Activated CD4-positive, alpha-beta T cell treated with anti-CD3 and anti-CD28 coated beads, Interleukin-2, amount 50 U/mL, for 4 hours (primary cell): Measurements from ENCODE around the gene MACROD1.
A peak's percentile ranks its signal among the peaks of the same experiment; 100 is the strongest.
"Not testable (repeated sequence)": the region's sequence is repeated elsewhere in the genome, so short reads cannot be mapped to it uniquely, and the experiment has no call there.

Experiments used
- DNase-seq, 2 experiments: peaks; one replicate each; pipeline ENCODE4 v3.0.0-alpha.2; 2020

Gene MACROD1

GRCh38 chr11:64185175-64185692 is 19.3 kb upstream of the MACROD1 start:
- DNase-seq, result no peak

GRCh38 chr11:64183890-64184289 is 18.0 kb upstream of the MACROD1 start:
- DNase-seq, result no peak

- DNase-seq, result peak in 1 of 2 experiments; percentile 11
Observed at GRCh38 chr11:64181506-64182411, 15.8 kb upstream of the MACROD1 start.

- DNase-seq, result no peak
Observed at GRCh38 chr11:64180891-64181290, 15.0 kb upstream of the MACROD1 start.

- no peak for DNase-seq
Observed at GRCh38 chr11:64178951-64179639, 13.2 kb upstream of the MACROD1 start.

- no peak for DNase-seq
Observed at GRCh38 chr11:64178203-64178602, 12.3 kb upstream of the MACROD1 start.

GRCh38 chr11:64176751-64177150 is 10.8 kb upstream of the MACROD1 start:
- no peak for DNase-seq

- DNase-seq, result no peak
Observed at GRCh38 chr11:64173616-64174355, 7.9 kb upstream of the MACROD1 start.

- no peak for DNase-seq
Observed at GRCh38 chr11:64170419-64170818, 4.5 kb upstream of the MACROD1 start.

- peak in 1 of 2 experiments; percentile 18 for DNase-seq
Observed at GRCh38 chr11:64165481-64165841, 452 bp downstream of the MACROD1 start.

- no peak for DNase-seq
Observed at GRCh38 chr11:64164392-64165312, 1.3 kb downstream of the MACROD1 start.

GRCh38 chr11:64163951-64164350 is 2.0 kb downstream of the MACROD1 start:
- DNase-seq, result no peak

GRCh38 chr11:64162769-64163168 is 3.1 kb downstream of the MACROD1 start:
- DNase-seq, result not testable (repeated sequence)

GRCh38 chr11:64161037-64161436 is 4.9 kb downstream of the MACROD1 start:
- DNase-seq, result no peak

GRCh38 chr11:64157631-64158394 is 8.1 kb downstream of the MACROD1 start:
- no peak for DNase-seq

GRCh38 chr11:64156235-64157011 is 9.5 kb downstream of the MACROD1 start:
- no peak for DNase-seq

- DNase-seq, result no peak
Observed at GRCh38 chr11:64153812-64154211, 12.1 kb downstream of the MACROD1 start.

GRCh38 chr11:64152841-64153691 is 12.8 kb downstream of the MACROD1 start:
- DNase-seq, result peak; percentile 55 to 59

GRCh38 chr11:64151337-64151736 is 14.6 kb downstream of the MACROD1 start:
- no peak for DNase-seq
